Activated T-helper 1 cell treated with anti-CD3 and anti-CD28 coated beads, Interleukin-2, amount 50 U/mL, for 16 hours (primary cell): ENCODE results near the gene MED12L.

ENCODE experiments used
- DNase-seq, 2 donors: peaks; one replicate each; pipeline ENCODE4 v3.0.0-alpha.2; 2020; ENCODE audit warnings: low read depth in 1 of 2, low spot score in 1 of 2

MED12L gene

DNA sequence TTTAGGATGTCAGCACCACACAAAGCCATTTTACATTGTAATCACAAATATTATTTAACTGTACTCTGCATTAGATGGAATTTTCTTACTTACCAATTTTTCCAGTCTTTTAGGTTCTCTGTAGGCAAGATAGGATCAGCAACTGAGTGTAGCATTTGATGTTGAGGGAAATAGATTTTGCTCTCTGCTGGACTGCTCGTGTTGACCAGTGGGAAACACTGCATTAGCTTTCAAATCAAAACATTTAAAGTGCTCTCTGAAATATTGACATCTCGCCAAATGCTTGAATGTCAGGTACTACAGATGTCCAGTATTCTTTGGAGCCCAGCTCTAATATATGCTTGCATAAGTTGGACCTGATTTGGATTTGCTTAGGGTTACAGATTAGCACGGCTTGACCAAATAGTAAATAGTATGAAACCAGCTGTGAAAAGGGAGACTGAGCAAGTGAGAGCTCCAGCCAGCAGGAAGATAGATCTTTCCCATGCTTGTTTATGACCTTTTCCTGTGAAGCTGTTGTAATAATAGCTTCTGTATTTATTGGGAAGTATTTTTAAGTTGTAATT is 163.4 kb downstream of the MED12L start:
- DNase-seq, result no peak

DNA sequence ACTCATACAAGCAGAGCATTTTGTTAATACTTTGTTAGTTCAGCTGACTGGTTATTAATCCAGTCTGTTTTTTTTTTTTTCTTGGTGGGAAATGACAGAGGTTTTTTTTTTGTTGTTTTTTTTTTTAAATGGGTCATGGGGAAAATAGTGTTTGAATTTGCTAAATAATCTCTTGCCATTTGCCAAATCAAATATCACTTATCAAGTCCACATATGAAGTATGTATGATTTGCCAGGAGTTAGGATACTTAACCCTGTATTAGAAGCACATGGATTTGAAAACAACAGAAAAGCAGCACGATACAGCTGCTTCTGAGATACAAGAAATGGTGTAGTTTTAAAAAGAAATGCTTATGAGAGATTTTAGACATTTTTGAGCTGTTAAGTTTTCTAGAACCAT is 171.3 kb downstream of the MED12L start:
- DNase-seq, result no peak

DNA sequence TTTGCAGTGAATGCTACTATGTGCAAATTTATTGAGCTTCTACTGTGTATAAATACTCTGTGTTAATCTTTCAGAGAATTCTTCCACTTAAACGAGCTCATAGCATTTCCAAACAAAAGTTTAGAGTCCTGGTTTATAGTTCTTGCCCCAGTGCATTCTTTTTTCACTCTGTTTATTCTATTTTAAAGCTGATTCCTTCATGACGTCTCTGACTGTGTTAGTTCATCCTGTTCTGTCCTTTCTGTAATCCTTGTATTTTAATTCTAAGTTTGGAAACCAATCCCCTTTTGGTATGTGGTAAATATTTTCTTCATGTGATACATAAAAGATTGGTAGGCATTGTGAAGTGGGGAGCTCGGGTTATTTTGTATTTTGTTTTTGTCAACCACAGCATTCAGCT is 174.2 kb downstream of the MED12L start:
- no peak for DNase-seq

DNA sequence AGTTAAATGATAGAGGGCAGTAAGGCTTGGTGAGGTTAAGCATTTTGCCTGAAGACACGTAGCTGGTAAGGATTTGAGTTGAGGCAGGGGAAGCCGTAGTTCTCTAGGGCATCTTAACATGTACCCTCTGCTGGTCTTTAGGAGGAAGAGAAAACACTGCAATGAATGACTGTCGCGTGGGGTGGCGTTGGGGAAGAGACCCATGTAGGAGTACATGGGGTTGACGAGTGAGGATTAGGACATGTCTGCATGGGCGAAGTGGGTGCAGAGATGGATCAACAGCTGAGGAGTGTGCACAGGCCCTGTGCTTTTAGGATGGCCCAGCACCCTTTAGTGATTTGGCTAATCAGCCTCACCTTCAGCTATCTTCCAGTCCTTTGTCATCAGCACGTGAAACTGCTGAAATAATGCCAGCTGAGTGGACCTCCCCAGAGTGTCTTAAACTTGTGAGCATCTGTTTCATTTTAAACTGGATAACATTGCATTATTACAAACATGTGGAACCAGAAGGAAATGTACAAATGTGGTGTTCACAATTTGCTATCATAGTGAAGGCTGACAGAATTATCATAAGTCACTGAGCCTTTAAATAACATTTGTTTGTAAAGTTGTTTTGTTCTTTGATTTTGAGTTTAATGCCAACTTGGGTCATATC is 177.5 kb downstream of the MED12L start:
- DNase-seq, result no peak

DNA sequence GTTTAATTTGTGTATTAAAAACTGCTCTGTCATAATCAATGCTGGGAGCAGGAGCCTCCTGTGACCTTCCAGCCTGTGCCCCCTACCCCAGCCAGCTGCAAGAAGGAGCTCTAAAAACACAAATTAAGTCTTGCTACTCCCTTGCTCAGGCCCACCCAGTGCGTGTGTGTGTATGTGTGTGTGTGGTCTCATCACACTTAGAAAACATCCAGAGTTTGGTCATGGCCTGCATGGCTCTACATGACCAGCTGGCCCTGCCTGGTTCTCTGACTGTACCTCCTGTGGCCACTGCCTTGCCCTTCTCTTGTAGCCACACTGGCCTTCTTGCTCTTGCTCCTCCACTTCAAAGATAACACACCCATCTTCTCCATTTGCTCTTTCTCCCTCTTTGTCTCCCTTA is 179.1 kb downstream of the MED12L start:
- no peak for DNase-seq

DNA sequence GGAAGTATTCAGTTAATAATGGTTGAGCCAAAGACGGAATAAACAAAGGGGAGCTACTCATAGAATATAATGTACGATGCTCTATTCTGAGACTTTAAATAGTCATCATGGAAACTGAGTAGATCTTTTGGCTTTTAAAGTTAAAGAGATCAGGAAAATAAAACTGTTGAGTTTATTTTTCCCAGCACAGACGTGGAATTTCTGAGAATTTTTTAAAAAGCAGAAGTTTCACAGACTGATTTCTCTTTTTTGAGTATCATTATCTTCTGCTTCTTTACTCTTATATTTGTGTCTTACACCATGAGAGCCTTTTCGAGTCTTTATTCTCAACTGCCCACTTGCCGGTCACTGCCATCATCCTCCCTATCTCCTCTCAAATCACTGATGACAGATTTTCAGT is 179.7 kb downstream of the MED12L start:
- DNase-seq, result no peak

DNA sequence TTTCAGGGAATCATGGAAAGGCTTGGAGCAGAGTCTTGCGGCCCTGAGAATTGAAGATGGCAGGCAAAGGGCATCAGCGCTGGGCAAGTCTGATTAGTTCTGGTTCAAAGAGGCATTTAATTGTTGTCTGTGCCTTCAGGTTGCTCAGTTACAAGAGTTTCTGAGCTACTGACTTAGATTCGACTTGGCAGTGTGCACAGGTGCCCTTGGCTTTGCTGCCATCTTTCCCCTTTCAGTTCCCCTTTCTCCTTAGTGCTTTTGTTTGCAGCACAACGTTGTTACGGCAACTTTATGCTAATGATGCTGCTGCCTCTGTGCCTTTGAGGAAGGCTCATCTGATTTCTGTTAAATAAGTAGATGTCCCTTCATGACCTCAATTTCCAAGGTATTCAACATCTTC is 180.4 kb downstream of the MED12L start:
- no peak for DNase-seq

DNA sequence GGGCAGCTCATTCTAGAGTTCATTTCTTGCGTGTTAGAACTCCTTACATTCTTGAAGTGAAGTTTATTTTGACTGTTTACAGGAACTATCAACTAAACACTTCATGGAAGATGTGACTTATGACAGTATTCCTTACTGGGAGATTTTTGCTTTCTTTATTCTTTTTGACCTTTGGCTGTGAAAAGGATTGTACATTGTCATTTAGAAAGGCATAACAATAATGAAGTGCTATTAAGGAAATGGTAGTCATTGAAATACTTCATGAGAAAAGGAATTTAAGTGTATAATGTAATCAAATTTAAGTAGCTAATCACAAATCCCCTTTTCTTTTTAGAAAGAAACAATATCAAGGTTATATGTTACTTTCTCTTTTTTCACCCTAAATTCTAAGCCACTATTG is 181.6 kb downstream of the MED12L start:
- no peak for DNase-seq

DNA sequence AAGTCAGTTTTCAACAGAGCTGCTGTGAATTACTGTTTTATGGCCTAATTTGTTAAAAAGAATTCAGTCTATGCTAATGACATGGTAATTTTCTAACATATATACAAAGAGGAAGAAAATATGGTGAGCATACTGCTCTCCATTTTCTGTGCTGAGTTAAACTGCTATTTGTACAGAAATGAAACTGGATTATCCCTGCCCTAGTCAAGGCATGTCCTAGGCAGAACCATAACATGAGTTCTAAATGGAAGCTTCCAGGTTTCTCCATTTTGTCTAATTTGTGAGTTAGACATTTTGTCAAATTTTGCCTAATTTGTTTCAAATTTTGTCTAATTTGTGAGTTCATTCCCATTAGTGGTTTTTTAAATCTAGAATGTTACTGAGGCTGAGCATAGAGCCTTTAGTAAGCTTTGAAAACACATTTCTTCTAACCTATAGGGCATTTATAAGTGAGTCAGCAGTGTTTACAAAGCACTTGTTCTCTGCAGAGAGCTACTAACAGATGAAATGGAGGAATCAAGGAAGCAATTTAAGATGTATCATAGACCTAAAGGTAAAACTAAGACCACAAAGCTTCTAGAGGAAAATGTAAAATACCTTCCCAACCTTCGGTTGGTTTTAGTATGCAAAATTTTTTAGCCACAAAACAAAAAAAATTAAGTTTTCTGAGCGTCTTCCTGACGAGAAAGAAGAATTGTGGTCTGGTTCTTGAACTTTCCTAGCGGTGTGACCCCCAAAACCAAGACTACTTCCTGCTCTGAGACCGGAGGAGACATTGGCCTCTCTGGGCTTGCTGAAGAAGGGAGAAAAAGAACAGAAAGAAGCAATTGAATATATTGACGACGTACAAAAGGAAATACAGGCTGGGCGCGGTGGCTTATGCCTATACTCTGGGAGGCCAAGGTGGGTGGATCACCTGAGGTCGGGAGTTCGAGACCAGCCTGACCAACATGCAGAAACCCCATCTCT is 183.1 kb downstream of the MED12L start:
- DNase-seq, result no peak

DNA sequence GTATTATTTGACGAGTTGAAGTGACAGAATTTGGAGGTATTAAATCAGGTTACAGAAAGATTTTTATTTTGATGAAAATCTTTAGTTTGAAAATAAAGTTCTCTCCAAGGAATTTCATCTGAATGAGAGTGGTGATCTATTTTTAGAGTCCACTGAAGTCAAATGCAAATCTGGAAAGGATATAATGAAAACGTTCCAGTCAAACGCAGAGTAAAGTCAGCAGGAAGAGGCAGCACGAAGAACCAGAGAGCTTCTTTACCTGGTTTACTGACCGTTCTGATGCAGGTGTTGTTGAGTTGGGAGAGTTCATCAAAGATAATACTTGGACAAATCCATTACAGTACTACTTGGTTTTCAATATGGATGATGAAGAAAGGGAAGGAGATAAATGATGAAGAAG is 184.2 kb downstream of the MED12L start:
- no peak for DNase-seq

DNA sequence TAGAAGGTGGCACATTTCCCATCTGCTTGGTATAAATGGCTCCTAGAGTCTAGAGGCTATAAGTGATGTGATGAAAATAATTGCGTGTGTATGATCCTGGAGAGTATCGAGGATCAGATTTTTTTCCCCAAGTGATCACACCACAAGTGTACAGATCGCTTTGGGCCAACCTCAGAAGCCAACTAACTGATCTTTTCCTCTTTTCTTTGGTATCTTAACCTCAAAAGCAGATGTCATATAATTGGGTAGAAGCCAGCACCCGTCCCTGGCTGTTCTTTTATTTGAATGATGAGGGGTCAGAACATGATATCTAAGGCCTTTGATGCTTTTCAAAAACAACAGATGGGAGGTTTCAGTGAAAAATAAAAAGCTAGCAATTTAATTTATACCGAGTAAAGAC is 189.6 kb downstream of the MED12L start:
- no peak for DNase-seq

DNA sequence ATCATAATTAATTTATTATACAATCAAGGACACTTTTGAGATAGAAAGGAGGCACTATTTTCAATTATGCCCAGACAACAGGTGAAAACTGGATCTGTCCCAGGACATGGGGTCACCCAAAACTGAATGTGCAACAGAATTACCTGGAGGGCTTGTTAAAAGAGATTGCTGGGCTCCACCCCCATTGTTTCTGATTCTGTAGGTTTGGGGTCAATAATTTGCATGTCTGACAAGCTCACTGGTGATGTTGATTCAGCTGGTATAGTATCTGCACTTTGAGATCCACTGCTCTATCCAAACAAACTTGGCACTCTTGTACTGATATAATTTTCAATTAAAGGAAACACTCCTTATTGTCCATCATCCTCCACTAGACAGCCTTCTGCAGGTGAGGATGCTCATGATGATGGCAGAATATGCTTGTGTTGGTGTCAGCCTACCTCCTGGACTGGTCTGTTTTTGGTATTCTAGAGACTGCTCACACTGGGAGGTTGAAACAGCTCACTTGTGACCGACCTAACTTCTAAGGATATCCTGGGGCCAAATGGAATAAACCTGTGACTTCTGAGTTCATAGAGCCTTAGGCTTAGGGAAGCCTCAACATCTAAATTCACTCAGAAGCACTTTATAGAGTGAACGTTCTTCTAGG is 190.7 kb downstream of the MED12L start:
- no peak for DNase-seq

DNA sequence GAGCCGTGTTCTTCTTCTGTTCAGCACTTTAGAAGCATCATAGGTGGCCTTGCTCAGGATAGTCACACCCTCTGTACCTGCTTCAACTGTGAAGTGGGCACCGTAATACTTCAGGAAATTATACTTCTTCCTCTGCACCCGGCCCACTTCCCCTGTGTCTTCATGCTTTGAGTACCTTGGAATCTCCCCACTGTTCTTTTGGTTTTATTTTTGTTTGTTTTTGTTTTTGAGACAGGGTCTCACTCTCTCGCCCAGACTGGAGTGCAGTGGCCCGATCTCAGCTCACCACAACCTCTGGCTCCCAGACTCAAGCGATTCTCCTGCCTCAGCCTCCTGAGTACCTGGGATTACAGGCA is 191.2 kb downstream of the MED12L start:
- DNase-seq, result no peak

DNA sequence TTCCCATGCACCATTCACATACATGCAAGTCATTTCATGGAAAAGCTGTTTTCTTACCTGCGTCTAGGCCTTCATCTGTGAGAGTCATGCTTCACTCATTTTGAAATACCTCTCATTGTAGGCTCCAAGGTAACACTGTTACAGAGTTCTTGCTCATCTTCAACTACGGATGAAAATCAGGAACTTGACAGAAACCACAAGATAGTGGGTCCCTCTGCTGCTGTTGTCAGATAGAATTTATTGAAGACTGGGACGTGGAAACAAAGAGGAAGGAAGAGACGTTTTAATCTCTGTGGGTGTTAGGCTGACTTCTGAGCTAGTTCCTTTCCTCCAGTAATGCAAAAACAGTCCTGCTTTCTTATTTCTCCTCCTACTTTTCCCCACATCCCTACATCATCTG is 192.8 kb downstream of the MED12L start, which contains the start of gene P2RY14:
Gene P2RY14, minus strand, starts transcription at position 313 of the 400 bp plus-strand sequence. CDS start 64,226 bp downstream, outside the sequence.
- DNase-seq, result no peak

DNA sequence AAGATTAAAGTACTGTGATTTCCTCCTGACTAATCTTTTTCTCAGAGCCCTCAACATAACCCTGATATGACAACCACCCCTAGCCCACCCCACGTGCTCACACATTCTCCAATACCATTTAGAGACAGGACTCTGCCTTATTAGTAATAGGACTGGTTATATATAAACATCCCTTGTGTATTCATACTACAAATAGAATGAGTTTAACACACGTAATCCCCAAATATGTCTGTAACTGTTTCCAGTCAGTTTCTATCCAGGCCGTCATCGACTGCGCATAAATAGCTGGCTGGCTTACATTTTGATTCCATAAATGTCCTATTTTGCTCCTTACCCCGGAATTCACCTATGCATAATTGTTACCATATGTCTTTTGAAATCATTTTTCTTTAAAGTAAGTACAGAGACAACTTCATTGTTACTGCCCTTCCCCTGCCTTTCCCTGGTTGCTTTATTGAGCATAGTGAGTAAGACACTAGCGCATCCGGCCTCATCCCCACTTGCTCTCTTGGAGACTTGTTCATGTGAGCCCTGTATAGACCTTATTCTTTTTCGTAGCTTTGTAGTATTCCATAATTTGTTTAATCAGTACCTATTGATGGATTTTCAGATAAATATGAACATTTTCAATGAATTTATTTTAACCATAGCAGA is 196.3 kb downstream of the MED12L start:
- no peak for DNase-seq

DNA sequence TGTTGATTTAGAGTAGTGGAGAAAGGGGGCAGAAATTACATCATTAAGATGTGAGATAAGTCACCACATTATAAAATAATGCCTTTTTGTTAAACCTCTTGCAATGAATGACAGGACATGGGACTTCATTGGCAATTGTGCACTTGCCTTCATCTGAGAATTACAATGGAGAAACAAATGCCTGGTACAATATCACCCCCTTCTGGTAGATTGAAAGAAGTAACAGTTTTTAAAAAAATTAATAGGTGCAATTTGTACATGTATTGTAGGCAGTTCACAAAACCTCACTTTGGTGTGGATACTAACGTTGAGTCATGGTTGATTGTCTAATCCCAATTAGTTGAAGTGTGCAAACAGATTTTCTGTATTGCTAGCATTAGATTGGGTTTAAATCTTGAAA is 197.5 kb downstream of the MED12L start:
- DNase-seq, result no peak

DNA sequence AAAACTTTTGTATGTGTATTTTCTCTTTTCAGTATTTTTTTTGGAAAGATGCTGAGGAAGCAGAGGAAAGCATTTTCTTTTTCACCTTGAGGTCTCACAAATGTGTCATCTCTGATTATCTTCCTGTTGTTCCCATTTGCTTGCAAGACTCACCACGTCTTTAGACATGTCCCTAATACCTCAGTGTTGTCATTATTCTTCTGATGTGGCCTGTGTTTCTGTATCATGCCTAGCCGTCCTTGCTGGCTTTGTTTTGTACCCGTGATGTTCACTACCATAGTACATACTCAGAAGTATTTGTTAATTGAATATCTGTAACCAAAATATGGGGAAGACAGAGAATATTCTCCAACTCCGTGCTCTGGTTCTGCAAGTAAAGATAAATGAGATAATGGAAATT is 197.9 kb downstream of the MED12L start:
- no peak for DNase-seq

DNA sequence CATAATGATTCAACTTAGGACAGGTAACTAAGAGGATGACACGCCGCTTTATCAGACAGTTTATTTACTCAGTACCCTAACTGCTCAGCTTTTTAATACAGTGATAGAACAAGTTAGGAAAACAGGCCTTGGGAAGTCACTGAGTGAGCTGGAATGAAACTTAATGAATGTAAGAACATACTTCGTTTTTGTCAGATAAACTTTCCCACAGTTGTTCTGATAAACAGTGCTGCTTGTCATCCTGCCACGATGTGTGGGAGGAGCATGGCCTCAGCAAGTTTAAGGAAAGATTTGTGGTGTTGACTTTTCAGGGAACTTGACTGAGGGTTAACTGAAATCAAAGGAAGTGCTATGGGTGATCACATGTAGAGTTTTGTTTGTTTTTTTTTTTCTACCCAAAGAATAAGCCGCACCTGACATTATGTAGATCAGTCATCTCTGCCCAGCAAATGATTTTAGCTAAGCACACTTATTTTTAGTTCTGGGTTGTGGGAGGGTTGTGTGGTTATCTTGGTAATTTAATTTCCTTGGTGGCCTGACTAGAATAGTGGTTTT is 198.5 kb downstream of the MED12L start:
- DNase-seq, result no peak

DNA sequence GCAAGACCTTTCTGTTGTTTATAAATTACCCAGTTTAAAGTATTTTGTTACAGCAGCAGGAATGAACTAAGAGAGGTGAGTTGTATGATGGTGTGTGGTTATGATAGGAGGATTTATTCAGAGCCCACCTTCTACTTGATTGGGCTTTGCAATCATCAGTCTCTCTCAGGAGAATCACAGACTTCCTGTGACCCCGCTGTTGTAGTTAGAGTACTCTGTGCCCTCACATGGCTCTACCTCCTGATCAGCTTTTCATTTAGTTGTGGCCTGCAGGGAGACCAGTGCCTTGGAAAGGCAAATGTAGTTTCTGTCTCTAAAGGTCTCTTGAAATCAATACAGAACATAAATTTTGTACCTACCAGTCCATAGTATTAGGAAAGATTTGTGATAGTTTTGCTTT is 200.5 kb downstream of the MED12L start:
- no peak for DNase-seq

DNA sequence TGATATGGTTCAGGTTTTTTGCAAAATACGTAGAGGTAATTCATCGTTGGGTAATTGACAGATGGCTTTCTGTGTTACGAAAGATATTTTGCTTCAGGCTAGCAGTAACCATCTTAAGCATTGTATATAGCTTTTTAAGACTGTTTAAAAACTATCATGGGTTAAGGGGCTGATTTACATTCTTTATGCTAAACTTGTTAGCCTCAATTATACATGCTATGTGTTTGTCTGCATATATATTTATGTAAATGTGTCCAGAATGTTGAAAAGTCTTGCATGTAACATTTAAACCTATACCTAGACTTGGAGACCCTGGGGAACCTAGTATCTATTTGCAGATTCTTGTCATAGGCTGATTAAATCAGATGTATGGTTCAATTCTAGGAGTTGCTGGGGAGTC is 204.0 kb downstream of the MED12L start:
- no peak for DNase-seq

DNA sequence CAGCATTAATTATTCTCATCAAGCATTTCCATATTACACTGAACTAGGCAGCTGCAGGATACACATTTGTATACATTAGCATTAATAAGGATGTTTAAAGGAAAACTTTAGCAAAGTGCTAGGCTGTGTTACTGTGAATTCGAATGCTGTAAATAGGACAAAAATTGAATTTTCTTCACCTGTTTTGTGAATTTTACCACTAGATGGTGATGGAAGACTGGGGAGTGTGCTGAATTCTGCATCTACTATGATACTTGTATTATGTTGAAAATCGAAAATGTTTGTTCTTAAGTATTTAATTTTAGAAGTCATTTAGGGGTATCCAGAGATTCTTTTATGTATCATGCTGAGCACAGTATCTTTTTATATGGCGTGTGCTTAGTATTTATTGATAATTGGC is 205.2 kb downstream of the MED12L start:
- no peak for DNase-seq
